CD4-positive, alpha-beta T cell treated with Interleukin-4 for 4 hours (primary cell): Measurements from ENCODE around the gene KCND2.
"Not testable (repeated sequence)": the region's sequence is repeated elsewhere in the genome, so short reads cannot be mapped to it uniquely, and the experiment has no call there.

ENCODE experiments used
- DNase-seq: peaks from one replicate; pipeline ENCODE4 v3.0.0-alpha.2; 2020

Gene KCND2

DNA sequence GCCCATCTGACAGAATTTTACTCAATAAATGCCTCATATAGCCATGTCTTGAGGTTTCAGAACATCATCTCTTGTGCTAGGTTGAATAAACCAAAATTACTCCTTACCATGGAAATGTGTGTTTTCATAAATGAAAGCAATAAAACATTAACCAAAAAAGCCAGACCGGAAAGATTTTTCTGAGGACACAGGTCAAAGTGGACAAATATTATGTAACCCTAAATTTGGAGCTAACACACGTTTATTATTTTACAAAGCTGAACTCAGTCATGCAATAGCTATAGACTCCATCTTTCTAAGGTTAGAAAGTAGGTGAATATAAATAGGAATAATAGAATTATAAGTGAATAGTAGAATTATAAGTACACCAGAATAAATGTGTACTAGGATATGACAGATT is 315.9 kb downstream of the KCND2 start:
- DNase-seq: no peak

DNA sequence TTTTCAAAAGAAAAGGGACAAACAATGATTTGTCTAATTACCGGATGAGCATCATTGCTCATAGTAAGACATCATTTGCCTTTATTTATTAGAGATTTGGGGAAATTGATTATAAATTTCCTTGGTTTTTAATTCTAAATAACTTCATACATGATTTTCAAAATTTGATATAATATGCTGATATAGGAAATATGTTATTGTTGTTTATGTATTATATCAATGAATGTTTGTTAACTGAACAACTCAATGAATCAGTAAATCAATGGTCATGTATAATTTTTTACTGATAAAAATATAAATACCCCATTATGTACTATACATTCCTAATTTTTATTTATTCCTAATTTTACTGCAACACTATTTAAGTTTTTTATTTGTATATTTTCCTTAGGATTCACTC is 327.6 kb downstream of the KCND2 start:
- no peak for DNase-seq

DNA sequence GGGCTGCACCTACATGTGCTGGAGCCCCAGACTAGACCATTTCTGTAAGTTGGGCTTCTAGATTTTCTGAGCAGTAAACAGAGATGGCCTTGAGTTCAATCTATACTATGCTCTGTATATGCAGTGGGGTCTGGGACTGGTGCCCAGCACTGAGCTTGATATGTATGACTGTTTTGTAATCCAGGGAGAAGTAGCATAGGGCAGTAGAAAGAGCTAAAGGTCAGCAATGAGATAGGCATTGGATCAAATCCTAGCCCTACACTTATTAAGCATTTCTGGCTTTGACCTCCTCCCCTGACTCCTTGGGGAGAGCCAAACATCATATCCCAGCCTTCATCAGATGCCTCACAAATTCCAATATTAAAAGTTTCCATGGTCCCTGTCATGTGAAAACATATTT is 330.4 kb downstream of the KCND2 start:
- no peak for DNase-seq

DNA sequence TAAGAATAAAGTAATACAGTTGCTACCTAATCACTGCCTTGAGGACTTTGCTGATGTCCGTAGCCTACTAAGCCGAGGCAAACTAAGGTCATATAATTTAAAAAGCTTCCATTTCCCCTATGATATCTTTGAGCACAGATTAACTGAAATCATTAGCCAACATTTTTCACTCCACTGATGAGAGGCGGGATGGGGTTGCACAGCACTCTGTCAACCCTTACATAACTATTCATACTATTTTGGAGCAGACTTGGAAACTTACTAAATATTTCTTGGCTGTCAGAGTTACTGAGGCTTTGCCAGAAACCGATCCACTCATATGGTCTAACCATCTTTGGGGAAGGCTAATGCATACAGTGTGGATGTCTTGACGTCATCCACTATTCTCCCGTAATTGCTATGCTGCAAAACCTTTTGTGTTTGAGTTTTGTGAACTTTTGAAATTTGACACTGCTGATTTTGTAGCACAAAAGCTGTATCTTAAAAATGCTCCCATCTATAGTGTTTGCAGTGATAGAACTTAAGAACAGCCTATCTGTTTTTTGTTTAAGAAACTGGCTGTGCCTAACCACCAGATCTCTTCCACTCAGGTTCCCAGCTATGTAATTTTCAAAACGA is 336.3 kb downstream of the KCND2 start:
- DNase-seq: no peak

DNA sequence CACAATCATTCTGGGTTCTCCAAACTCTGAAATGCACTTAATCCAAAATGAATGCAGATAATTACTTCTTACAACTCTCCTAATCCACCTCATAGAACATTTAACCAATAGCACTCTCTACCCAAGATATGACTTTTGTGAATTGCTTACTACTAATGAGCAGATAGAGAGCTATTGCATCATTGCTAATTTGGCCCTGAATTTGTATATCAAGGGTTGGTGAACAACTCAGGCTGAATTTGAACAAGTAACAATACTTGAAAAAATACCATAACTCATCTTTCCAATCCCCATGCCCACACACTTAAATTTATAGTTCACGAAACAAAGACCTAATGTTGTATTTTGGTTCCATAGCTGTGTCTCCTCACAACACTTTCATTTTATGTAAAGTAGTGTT is 339.0 kb downstream of the KCND2 start:
- DNase-seq: no peak

DNA sequence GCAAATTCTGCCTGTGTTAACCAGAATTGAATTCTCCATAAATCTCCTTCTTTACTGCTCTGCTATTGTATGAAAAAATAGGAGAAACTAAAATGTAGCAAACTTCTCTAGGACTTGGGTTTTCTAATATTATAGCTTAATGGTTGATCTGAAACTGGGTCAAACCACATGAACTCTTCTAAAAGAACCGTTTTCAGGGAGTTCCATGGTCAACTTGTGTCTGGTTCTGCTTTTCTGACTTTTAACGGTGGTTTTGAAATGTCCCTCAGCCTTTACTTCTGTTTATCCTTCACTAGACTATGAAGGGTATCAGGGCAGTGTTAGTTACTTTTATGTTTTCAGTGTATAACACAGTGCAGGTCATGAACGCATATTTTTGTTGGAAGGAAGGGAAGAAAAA is 342.7 kb downstream of the KCND2 start:
- no peak for DNase-seq

DNA sequence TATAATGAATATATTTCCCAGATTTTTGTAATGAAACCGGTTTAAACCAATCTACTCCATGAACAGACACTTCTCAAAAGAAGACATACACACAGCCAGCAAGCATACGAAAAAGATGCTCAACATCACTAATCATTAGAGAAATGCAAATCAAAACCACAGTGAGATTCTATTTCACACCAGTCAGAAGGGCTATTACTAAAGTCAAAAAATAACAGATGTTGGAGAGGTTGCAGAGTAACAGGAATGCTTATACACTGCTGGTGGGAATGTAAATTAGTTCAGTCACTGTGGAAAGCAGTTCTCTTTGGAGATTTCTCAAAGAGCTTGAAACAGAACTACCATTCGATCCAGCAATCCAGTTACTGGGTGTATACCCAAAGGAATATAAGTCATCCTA is 344.3 kb downstream of the KCND2 start:
- no peak for DNase-seq

DNA sequence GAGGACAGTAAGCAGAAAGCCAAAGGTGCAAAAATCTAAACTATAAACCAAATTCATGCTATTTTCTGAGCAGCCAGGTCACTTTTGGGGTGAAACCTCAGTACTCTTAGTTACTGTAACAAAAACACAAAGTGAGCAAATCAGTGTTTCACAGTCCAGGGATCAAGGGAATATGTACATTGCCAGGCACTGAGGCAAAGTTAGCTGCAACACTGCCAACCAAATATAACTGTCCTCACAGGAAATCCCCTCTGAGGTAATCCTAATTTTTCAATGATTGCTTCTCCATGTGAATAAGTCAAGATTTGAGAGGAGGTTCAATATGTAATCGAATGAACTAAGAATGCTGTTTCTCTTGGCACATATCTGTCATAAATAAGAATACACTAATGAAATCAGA is 355.3 kb downstream of the KCND2 start:
- DNase-seq: no peak

DNA sequence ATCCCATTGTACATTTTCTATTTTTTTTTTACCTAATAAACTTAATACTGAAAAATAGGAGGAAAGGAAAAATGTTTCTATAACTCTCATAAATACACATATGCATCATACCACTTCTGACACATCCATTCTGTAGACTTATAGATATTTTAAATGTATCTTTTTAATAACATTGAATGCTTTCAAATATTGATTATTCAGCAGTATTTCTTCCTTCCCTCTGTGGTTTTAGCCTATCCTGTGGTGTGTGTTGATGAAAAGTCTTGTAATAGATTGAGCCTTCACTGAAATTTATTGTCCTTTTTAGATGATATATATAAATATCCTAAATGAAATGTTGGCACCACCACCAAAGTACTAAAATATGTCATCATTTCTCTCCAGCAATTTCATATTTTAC is 366.9 kb downstream of the KCND2 start:
- DNase-seq: no peak

DNA sequence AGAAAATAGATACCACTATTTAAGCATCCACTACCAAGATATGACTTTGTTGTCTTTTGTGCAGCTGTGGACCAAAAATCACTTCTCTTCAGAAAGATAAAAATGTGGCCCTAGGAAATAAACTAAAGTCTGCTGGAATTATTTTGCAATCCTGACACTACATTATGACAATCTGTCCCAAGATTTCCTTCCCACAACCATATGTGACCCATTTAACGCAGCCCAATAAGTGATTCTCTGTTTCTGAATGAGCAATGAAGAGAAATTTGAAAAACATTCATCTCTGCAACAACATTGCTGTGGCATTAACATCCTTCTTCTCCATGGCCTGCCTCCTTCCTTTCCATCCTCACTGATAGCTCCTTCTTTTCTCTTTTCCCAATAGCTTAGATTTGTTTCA is 373.0 kb downstream of the KCND2 start:
- no peak for DNase-seq

DNA sequence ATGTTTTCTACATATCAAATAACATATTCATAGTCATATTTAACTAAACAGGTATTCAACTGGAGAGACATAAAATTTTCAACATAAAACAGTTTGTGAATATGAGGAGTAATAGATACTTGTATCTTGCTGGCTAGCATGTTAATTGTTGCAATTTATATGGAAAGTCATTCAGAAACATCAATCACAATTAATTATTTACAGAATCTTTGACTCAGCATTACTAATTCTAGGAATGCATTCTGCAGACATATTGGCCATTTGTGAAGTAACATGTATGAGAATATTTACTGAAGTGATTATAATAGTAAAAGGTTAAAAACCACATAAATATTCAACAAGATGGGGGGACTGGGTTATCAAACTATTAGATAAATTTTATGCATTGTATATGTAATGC is 381.3 kb downstream of the KCND2 start:
- no peak for DNase-seq

DNA sequence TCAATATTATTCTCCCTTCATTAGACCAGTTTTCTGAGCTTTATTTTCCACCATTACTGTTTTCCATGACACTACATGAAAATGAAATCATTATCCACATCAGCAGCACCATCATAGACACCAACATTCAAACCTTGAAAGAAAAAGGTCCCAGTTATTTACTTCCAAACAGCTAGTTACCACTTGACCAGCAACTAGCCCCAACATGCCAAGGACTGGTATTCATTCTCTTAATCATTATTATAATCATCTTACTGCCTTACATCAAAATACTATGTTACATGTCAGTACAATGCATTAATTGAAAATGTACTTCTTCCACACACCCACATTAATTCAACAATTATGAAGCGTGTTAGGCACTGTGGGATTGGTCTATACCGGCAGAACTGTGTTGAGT is 385.5 kb downstream of the KCND2 start:
- DNase-seq: no peak

DNA sequence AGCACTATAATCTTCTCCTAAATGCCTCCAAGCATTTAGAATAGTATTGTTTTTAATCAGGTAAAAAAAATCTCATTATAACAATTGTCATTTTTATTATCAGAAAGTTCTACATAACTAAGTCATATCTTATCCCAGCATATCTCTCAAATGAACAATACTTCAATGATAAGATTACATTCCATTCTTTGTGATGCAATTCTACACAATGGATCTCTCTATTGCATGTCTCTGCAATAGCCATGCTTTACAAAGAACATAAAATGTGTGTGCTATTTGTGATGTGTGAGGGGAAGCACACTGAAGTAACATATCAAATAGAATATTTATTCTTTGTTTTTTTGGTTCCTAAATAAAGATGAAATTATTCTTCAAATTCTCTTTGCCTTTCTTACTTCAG is 389.3 kb downstream of the KCND2 start:
- no peak for DNase-seq

DNA sequence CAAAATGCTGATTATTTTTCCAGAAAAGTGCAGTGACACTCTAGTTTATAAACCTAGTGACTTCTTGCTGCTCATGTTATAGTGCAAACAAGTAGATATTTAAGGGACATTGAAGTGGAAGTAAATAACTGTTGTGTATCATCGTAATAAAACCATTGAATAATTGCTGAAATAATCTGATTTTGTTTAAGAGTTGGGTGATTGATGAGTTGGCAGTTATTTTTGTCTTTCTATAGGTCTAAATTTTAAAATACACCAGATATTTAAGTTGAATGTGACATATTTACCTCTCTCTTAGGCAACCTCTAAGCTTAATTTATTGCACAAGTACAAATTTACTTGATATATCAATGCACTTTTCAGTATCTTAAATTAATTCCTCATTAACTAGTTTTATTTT is 392.1 kb downstream of the KCND2 start:
- no peak for DNase-seq

DNA sequence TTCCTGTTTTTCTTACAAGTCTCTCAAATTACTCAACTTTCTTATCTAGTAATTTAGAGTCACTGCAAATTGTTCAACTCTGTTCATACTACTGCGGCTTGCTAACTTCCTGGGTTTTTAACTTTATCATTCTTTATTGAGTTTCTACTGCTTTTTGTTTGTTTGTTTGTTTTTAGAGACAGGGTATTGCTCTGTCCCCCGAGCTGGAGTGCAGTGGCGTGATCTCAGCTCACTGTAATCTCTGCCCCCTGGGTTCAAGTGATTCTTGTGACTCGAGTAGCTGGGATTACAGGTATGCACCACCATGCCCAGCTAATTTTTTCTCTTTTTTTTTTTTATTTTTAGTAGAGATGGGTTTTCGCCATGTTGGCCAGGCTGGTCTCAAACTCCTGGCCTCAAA is 402.1 kb downstream of the KCND2 start:
- DNase-seq: no peak

DNA sequence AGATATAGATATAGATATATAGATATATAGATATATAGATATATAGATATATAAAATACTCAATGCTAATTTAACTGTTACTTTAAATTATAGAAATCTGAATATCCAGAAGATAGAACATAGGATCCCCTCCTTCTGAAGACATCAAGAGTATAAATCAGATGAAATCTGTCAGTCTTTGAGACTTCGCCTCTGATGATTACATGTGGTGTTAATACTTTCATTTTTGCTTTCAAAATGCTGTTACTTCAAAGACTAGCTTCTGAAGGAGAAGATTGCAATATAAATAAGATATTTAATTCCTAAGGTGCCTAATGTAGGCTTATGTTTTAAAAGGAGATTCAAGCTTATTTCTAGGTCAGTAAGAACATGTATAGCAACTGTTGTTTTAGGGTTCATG is 404.6 kb downstream of the KCND2 start:
- no peak for DNase-seq

DNA sequence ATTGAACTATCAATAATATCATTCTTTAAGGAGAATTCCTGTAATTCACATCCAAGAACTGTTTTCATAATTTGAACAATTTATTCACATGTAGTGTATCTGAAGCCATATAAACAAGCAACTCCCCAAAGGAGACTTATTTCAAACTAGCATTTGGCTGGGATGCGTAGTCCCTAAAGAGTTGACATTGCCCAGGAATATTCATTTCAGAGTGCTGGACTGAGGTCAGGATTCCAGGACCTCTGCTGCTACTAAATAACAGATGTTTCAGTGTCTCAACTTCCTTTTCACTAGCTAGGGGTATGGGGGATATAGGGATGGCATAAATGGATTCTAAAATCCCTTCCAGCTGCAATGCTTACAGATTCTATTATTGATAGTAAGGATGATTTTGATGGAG is 408.0 kb downstream of the KCND2 start:
- DNase-seq: no peak

DNA sequence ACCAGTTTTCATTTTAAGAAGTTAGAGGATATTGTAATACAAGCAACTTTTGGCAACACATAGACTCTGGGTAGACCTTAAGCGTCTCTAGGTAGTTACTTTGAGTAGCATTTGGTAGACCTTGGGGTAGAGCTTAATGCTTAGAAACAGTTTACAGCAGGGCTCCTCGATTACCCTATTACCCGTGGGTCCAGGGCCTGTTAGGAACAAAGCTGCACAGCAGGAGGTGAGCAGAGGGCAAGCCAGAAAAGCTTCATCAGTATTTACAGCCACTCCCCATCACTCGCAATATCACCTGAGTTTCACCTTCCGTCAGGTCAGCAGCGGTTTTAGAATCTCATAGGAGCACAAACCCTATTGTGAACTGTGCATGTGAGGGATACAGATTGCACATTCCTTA is 411.5 kb downstream of the KCND2 start:
- DNase-seq: no peak

DNA sequence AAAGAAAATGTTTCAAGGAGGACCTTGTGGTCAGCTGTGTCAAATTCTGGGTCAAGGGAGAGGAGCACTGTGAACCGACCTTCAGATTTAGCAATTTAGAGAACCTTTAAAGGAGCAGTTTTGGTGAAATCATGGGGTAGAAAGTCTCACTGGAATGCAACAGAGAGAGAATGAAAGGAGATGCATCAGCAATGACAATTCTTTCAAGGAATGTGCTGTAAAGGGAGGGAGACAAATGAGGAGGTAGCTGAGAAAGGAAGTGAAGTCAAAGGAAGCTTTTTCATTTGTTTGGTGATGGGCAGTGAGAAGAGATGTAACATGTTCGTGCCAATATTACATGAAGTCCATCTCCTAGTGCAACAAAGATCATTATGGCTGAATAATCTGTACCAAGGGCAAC is 418.9 kb downstream of the KCND2 start:
- DNase-seq: no peak

DNA sequence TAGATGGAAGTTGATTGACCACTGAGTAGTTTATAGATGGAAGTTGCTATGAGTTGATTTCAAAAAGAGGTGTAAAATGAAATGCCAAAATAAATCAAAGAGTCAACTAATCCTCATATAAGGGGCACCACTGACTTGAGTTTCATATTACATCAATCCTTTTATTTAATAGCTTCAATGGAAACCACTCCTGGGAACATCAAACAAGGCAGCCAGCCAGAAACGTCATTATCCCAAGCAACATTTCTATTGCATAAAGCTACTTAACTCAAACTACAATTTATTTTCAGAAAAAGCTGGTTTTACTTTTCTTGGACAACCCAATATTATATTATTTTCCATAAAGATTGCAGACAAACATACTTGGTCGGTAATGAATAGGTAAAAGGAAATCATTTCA is 422.9 kb downstream of the KCND2 start:
- no peak for DNase-seq

DNA sequence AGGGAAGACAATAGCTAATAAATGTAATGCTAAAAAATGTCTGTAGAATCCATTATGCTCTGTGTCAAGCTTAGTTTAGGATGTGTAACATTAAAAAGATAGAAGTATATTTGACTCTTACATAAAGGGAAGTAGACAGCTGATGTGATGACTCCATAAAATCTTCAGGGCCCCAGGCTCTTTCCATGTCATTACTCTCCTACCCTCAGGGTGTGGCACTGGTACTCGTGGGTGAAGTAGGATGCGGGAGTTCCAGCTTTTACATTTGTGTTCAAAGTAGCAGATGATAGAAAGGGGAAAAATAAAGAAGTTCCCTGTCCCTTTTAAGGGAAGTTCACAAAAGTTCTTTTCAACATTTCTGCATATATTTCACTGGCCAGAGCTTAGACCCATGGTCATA is 427.8 kb downstream of the KCND2 start:
- DNase-seq: no peak

DNA sequence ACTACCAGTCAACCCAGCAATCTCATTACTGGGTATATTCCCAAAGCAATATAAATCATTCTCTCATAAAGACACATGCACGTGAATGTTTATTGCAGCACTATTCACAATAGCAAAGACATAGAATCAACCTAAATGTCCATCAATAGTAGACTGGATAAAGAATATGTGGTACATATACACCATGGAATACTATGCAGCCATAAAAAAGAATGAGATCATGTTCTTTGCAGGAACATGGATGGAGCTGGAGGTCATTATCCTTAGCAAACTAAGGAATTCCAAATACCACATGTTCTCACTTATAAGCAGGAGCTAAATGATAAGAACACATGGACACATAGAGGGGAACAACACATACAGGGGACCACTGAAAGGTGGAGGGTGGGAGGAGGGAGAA is 429.4 kb downstream of the KCND2 start:
- DNase-seq: not testable (repeated sequence)

DNA sequence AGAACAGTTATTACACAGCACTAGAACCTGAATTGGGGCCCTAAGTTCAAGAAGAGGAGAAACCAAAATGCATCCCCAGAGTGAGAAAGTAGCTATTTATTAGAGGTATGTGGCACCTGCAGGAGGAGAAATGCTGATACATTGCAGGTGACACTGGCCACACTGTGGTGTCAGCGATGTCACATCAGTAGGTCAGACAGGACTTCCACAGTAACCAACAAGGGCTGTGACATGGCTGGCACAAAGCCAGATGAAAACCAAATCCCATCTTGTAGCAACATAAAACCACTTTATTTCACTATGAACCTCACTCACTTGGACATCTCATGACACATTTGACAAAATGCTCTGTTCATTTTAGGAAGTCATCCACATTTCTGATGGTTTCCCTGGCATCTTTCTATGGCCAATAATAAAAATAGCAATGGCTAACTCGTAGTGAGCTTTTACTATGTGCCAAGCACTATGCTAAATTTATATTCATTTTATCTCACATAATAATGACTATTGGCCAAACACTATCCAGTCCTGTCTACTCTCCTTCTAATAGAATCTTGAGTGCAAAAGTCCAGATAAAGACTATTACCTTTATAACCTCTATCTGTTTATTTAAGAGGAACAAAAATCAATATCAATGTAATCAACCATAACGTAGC is 430.7 kb downstream of the KCND2 start:
- DNase-seq: no peak

DNA sequence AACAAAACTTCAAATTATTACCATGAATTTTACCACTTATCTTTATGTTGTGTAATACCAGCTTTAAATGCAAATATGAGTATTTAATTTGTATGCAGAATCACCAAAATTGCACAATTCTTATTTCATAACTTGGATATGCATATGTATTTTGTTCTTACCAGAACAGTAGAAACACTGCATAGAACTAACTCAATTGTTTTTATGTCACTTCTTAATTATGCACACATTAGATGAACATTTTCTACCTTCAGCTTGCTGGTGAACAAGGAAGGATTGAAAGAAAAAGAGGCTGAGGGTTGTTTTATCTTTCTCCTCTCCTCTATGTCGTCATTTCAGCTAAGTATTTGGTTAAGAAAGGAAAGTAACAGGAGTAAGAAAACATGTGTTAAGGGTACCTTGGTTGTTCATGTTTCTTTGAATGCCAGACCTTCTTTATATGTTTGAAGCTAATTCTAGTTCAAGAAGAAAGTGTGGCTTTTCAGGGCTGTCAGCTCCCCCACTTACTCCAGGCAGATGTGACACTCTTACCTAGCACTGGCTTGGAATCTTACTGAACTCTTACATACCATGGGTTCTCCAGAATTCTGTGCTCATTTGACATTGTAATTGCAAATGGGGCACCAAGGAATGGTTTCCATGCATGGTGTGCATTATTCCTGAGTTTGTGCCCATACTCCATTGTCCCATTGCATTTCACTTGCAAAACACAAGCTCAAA is 436.4 kb downstream of the KCND2 start:
- no peak for DNase-seq

DNA sequence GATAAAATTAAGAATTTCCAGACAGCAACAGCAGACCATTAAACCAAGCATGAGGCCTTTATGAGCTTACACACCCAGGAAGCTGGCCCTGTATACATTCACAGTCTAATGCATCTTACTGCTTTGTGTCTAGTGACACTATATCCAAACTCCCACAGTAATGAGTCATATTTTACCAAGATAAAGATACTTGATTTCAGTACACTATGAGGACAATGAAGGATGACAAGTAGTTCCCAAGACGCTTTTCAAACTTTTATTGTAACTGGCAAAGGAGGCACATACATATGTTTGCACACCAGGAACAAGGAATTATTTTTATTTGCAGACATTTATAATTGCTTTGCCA is 437.0 kb downstream of the KCND2 start:
- no peak for DNase-seq
